Measurements from ENCODE around the gene CHN2.

- no peak for TF ChIP-seq CTCF (IDR thresholded peaks at IDR 0.05)
- TF ChIP-seq EZH2 (IDR thresholded peaks at IDR 0.05; ENCODE audit: borderline replicate concordance, insufficient read depth, low read depth, low read length, poor library complexity, severe bottlenecking) = no peak
Measured at GRCh38 chr7:29486191-29486700, 291.7 kb downstream of the CHN2 start.

All from B cell (primary cell).